Measurements from ENCODE around the gene C20orf141. TPM values are rescaled to one million over a fixed set of nuclear protein-coding genes. Genes with fewer than 3 reads are reported as not detected.

C20orf141 gene
- total and polyA plus RNA-seq, 10 of the 15 experiments (the other 5 are each of a cell fraction or from before 2014, with no cell fraction given): not detected

- Histone ChIP-seq H3K79me2 (ENCODE audit: control insufficient read depth, insufficient read depth, low read length) (no peaks in the 10 kb centered on the region), H3K9me3 (replicated peaks; ENCODE audit: control insufficient read depth, insufficient read depth, low read length) (no peaks in the 10 kb centered on the region), H3K4me3 (no peak overlapping the region), H3K4me1 (ENCODE audit: control insufficient read depth, insufficient read depth, low read length) (no peaks in the 10 kb centered on the region), H2AFZ (ENCODE audit: control insufficient read depth, low read depth, low read length) (no peak overlapping the region), H3K4me2 (ENCODE audit: control insufficient read depth, insufficient read depth) (no peak overlapping the region), H3K9ac (ENCODE audit: control insufficient read depth, insufficient read depth, low read length) (no peak overlapping the region), H3K27ac (ENCODE audit: control insufficient read depth, insufficient read depth) (no peak overlapping the region), H4K20me1 (ENCODE audit: control insufficient read depth, insufficient read depth) (no peaks in the 10 kb centered on the region), H3K27me3 (replicated peaks in 1 of 2; ENCODE audit: control insufficient read depth in 2 of 2, insufficient read depth in 2 of 2, low read length in 1 of 2) (peaks cover 5 to 18% of the 10 kb centered on the region in 2 experiments), H3K36me3 (ENCODE audit: control insufficient read depth in 2 of 2, insufficient read depth in 2 of 2, low read length in 1 of 2) (no peaks in the 10 kb centered on the region)
- BruUV-seq (replicated peaks): no TSS peak
- ChIA-PET RAD21 (ENCODE audit: unreplicated experiment) (no interaction called here), SMC1A (ENCODE audit: uncharacterized antibody, unreplicated experiment) (no interaction called here), POLR2A (no interaction called here), CTCF (no interaction called here)
- no peak for ATAC-seq
- intact Hi-C loops (cut with micrococcal nuclease; ENCODE audit: unreplicated experiment): no loop called here
- no peak for FAIRE-seq
- in situ Hi-C loops (cut with MboI): no loop called here
- WGBS (ENCODE audit: insufficient coverage, insufficient replicate concordance, low lambda C conversion rate, missing lambda C conversion rate): 38% methylated on average over 22 of the region's 22 CpGs
- TF ChIP-seq CBX5 (IDR thresholded peaks at IDR 0.05; ENCODE audit: low read depth) (no peak), SREBF2 (IDR thresholded peaks at IDR 0.05; ENCODE audit: low read length) (no peak), SREBF1 (IDR thresholded peaks at IDR 0.05; ENCODE audit: low read length) (no peak)
- no peak for DNase-seq (ENCODE audit: low read depth, low spot score)
These were observed 9.0 kb upstream of the C20orf141 start for GRCh38 chr20:2805689-2806350.

DNA sequence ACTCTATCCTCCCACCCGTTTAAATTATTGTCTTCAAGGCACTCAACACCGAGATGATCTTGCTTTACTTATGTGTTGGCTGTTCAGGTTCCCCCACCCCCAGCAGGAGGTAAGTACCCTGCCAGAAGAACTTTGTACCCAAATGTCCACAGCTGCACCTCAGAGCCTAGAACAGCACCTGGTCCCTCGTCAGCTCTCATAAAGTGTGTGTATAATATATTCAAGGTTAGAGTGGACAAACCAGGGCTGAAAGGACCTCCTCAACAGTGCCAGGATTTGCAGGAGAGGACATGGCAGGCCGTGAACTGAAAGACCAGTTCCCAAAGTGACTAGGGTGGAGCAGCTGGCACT, 8.5 kb upstream of the C20orf141 start:
- TF ChIP-seq ZNF592 (IDR thresholded peaks at IDR 0.05): no peak
- no TSS peak for BruUV-seq (replicated peaks)
- DNase-seq (ENCODE audit: low read depth, low spot score) (no peak), FAIRE-seq (no peak), ATAC-seq (no peak)
- ChIA-PET POLR2A (no interaction called here), SMC1A (ENCODE audit: uncharacterized antibody, unreplicated experiment) (no interaction called here), CTCF (no interaction called here), RAD21 (ENCODE audit: unreplicated experiment) (no interaction called here)
- no peaks in the 10 kb centered on the region for H3K4me1 ChIP-seq (ENCODE audit: control insufficient read depth, insufficient read depth, low read length)
- in situ Hi-C loops (cut with MboI): no loop called here
- no peaks in the 10 kb centered on the region for H3K9me3 ChIP-seq (replicated peaks; ENCODE audit: control insufficient read depth, insufficient read depth, low read length)
- H3K27me3 ChIP-seq (replicated peaks in 1 of 2; ENCODE audit: control insufficient read depth in 2 of 2, insufficient read depth in 2 of 2, low read length in 1 of 2): peaks cover 5 to 15% of the 10 kb centered on the region in 2 experiments
- intact Hi-C loops (cut with micrococcal nuclease; ENCODE audit: unreplicated experiment): no loop called here
- H2AFZ ChIP-seq (ENCODE audit: control insufficient read depth, low read depth, low read length): no peak overlapping the region
- H3K27ac ChIP-seq (ENCODE audit: control insufficient read depth, insufficient read depth): no peak overlapping the region
- H3K79me2 ChIP-seq (ENCODE audit: control insufficient read depth, insufficient read depth, low read length): no peaks in the 10 kb centered on the region
- no peak overlapping the region for H3K9ac ChIP-seq (ENCODE audit: control insufficient read depth, insufficient read depth, low read length)
- no peak overlapping the region for H3K4me3 ChIP-seq
- WGBS (ENCODE audit: insufficient coverage, insufficient replicate concordance, low lambda C conversion rate, missing lambda C conversion rate): 0% methylated on average over 4 of the region's 4 CpGs
- no peaks in the 10 kb centered on the region for H3K36me3 ChIP-seq (ENCODE audit: control insufficient read depth in 2 of 2, insufficient read depth in 2 of 2, low read length in 1 of 2)
- H3K4me2 ChIP-seq (ENCODE audit: control insufficient read depth, insufficient read depth): no peak overlapping the region
- no peaks in the 10 kb centered on the region for H4K20me1 ChIP-seq (ENCODE audit: control insufficient read depth, insufficient read depth)
